Gastroesophageal sphincter (tissue), 4 donors: Measurements from ENCODE around the gene CDH6. TPM values are rescaled to one million over a fixed set of nuclear protein-coding genes. Genes with fewer than 3 reads are reported as not detected.

Source experiments
- ATAC-seq: fragments of 150-250 bp; one replicate; pipeline ENCODE4 v1.9.1; 2016; ENCODE audit warnings: mild to moderate bottlenecking, moderate library complexity
- H3K27ac ChIP-seq, 4 donors: fragments of 200-600 bp; sonication (generic) in 3 of 4; 1 replicate in 3 of 4; 2 replicates in 1 of 4; pipeline ENCODE4 v1.5.1; 2016 to 2019
- H3K27me3 ChIP-seq: fragments of 200-600 bp; sonication (generic); one replicate; pipeline ENCODE4 v1.5.1; 2019
- H3K36me3 ChIP-seq, 2 donors: fragments of 200-600 bp; sonication (generic); one replicate each; pipeline ENCODE4 v1.5.1; 2019; ENCODE audit warnings: control low read depth in 1 of 2
- H3K4me1 ChIP-seq, 3 donors: fragments of 200-600 bp; sonication (generic); 1 replicate in 2 of 3; 2 replicates in 1 of 3; pipeline ENCODE4 v1.5.1; 2016 to 2019; ENCODE audit warnings: control low read depth in 2 of 3
- H3K4me3 ChIP-seq, 2 donors: fragments of 200-600 bp; sonication (generic); one replicate each; pipeline ENCODE4 v1.5.1; 2019; ENCODE audit warnings: mild to moderate bottlenecking in 1 of 2, moderate library complexity in 1 of 2
- H3K9me3 ChIP-seq, 3 donors: fragments of 200-600 bp; sonication (generic); one replicate each; pipeline ENCODE4 v1.5.1; 2017 to 2019; ENCODE audit warnings: control low read depth in 2 of 3
- CTCF ChIP-seq, 4 experiments: fragments of 200-600 bp in 2 of 4; fragments of 450-650 bp in 2 of 4; sonication (generic) in 1 of 4; IDR thresholded peaks; one replicate each; pipeline ENCODE4 v1.5.1; 2017 to 2019; ENCODE audit warnings: antibody characterized with exemption in 4 of 4, mild to moderate bottlenecking in 2 of 4, moderate library complexity in 2 of 4
- EP300 ChIP-seq: sonication (generic); formaldehyde crosslinking; IDR thresholded peaks from one replicate; pipeline ENCODE4 v1.6.1; 2017; ENCODE audit warnings: antibody characterized with exemption, mild to moderate bottlenecking
- POLR2A ChIP-seq, 2 donors: fragments of 450-650 bp; IDR thresholded peaks; one replicate each; pipeline ENCODE4 v1.6.1; 2017; ENCODE audit warnings: antibody characterized with exemption in 2 of 2, mild to moderate bottlenecking in 2 of 2, moderate library complexity in 1 of 2
- POLR2AphosphoS5 ChIP-seq: sonication (generic); formaldehyde crosslinking; IDR thresholded peaks from one replicate; pipeline ENCODE4 v1.6.1; 2017; ENCODE audit warnings: antibody characterized with exemption
- WGBS, 2 donors: methylation state at CpG; one replicate each; pipeline ENCODE4 v1.1.5; 2018; ENCODE audit warnings: low coverage in 1 of 2; 5-methylcytosine and 5-hydroxymethylcytosine counted together
- total RNA-seq, 4 donors: library from RNA; depleted of rRNA; stranded (reverse); fragments of >200 nt; gene quantifications; one replicate each; pipeline ENCODE4 v1.1.0, GENCODE V29; 2016

Gene CDH6
- total RNA-seq, 4 donors from 2014 or later = 5.5 to 10.9 (median 8.4) TPM

- no peak overlapping the region for H3K4me3 ChIP-seq
- WGBS, 2 donors = 80 to 83% methylated on average over 2 to 3 of the region's 3 CpGs
- H3K4me1 ChIP-seq = no peaks in the 10 kb centered on the region
- no peaks in the 10 kb centered on the region for H3K9me3 ChIP-seq
- no peak overlapping the region for H3K27ac ChIP-seq
- ATAC-seq = no peak
- no peaks in the 10 kb centered on the region for H3K36me3 ChIP-seq
- TF ChIP-seq POLR2A (IDR thresholded peaks at IDR 0.05) (no peak), EP300 (no peak), POLR2AphosphoS5 (no peak), CTCF (IDR thresholded peaks at IDR 0.05) (no peak)
- no peaks in the 10 kb centered on the region for H3K27me3 ChIP-seq
Measured at GRCh38 chr5:31289429-31289828, 95.9 kb downstream of the CDH6 start.

- H3K27me3 ChIP-seq = no peaks in the 10 kb centered on the region
- H3K4me3 ChIP-seq = no peak overlapping the region
- no peaks in the 10 kb centered on the region for H3K4me1 ChIP-seq
- no peaks in the 10 kb centered on the region for H3K36me3 ChIP-seq
- no peak for ATAC-seq
- WGBS, 2 donors = 46 to 64% methylated on average over 3 to 7 of the region's 7 CpGs
- no peak overlapping the region for H3K27ac ChIP-seq
- no peak for TF ChIP-seq EP300
- TF ChIP-seq CTCF (IDR thresholded peaks at IDR 0.05) = no peak
- no peak for TF ChIP-seq POLR2AphosphoS5
- no peak for TF ChIP-seq POLR2A (IDR thresholded peaks at IDR 0.05)
- H3K9me3 ChIP-seq = no peaks in the 10 kb centered on the region
Measured at GRCh38 chr5:31291323-31291854, 97.9 kb downstream of the CDH6 start.

GRCh38 chr5:31300501-31300900 lies 107.0 kb downstream of the CDH6 start:
- ATAC-seq = no peak
- no peak overlapping the region for H3K4me3 ChIP-seq
- H3K4me1 ChIP-seq = no peaks in the 10 kb centered on the region
- H3K27me3 ChIP-seq = no peaks in the 10 kb centered on the region
- H3K9me3 ChIP-seq = no peaks in the 10 kb centered on the region
- H3K36me3 ChIP-seq = peaks cover 0 to 8% of the 10 kb centered on the region in 2 donors
- no peak overlapping the region for H3K27ac ChIP-seq
- no peak for TF ChIP-seq CTCF (IDR thresholded peaks at IDR 0.05)
- WGBS, 2 donors = 100% methylated on average over 1 of the region's 1 CpG; no CpG with 5 or more reads in 1 of the 2 donors

GRCh38 chr5:31301833-31302232 lies 108.3 kb downstream of the CDH6 start:
- Histone ChIP-seq H3K4me3 (no peak overlapping the region), H3K4me1 (no peaks in the 10 kb centered on the region), H3K27me3 (no peaks in the 10 kb centered on the region), H3K27ac (no peak overlapping the region), H3K36me3 (peaks cover 0 to 8% of the 10 kb centered on the region in 2 donors), H3K9me3 (no peaks in the 10 kb centered on the region)
- 48 to 73% methylated on average over 3 to 5 of the region's 5 CpGs for WGBS, 2 donors
- no peak for TF ChIP-seq EP300
- TF ChIP-seq CTCF (IDR thresholded peaks at IDR 0.05) = no peak
- TF ChIP-seq POLR2AphosphoS5 = no peak
- TF ChIP-seq POLR2A (IDR thresholded peaks at IDR 0.05) = no peak
- no peak for ATAC-seq

- WGBS, 2 donors = 87 to 89% methylated on average over 4 to 5 of the region's 5 CpGs
- no peak overlapping the region for H3K27ac ChIP-seq
- TF ChIP-seq EP300 (no peak), CTCF (IDR thresholded peaks at IDR 0.05) (no peak), POLR2A (IDR thresholded peaks at IDR 0.05) (no peak), POLR2AphosphoS5 (no peak)
- peaks cover 0 to 8% of the 10 kb centered on the region in 2 donors for H3K36me3 ChIP-seq
- no peak for ATAC-seq
- no peaks in the 10 kb centered on the region for H3K4me1 ChIP-seq
- no peaks in the 10 kb centered on the region for H3K27me3 ChIP-seq
- no peaks in the 10 kb centered on the region for H3K9me3 ChIP-seq
- no peak overlapping the region for H3K4me3 ChIP-seq
Measured at GRCh38 chr5:31303688-31304087, 110.2 kb downstream of the CDH6 start.
